GM06990 (cell line): Measurements from ENCODE around the gene EYS.

Experiments used
- DNase-seq: peaks from one replicate; pipeline ENCODE4 v3.0.0-alpha.2; 2011; ENCODE audit not compliant: insufficient read length; ENCODE audit errors: extremely low read depth
- H3K27me3 ChIP-seq: replicated peaks from 2 replicates; pipeline ENCODE4 v1.6.0; 2011; ENCODE audit warnings: low read length; ENCODE audit not compliant: control insufficient read depth, insufficient read depth
- H3K36me3 ChIP-seq: 2 replicates; pipeline ENCODE4 v1.5.1; 2011; ENCODE audit warnings: low read length; ENCODE audit not compliant: control insufficient read depth, insufficient read depth
- H3K4me3 ChIP-seq: replicated peaks from 2 replicates; pipeline ENCODE4 v1.5.1; 2011; ENCODE audit warnings: low read depth, mild to moderate bottlenecking, control low read depth, low read length
- CTCF ChIP-seq: IDR thresholded peaks from 2 replicates; pipeline ENCODE4 v1.5.1; 2011; ENCODE audit warnings: low read length, control low read depth, mild to moderate bottlenecking, inconsistent platforms; ENCODE audit not compliant: insufficient read depth, poor library complexity, severe bottlenecking

EYS gene

GRCh38 chr6:63923139-63923739 is 1783.8 kb downstream of the EYS start:
- H3K4me3 ChIP-seq = no peak overlapping the region
- no peaks in the 10 kb centered on the region for H3K36me3 ChIP-seq
- DNase-seq = no peak
- TF ChIP-seq CTCF = peak; percentile 60
- no peaks in the 10 kb centered on the region; the same call in 1 of the 2 replicates for H3K27me3 ChIP-seq

DNA sequence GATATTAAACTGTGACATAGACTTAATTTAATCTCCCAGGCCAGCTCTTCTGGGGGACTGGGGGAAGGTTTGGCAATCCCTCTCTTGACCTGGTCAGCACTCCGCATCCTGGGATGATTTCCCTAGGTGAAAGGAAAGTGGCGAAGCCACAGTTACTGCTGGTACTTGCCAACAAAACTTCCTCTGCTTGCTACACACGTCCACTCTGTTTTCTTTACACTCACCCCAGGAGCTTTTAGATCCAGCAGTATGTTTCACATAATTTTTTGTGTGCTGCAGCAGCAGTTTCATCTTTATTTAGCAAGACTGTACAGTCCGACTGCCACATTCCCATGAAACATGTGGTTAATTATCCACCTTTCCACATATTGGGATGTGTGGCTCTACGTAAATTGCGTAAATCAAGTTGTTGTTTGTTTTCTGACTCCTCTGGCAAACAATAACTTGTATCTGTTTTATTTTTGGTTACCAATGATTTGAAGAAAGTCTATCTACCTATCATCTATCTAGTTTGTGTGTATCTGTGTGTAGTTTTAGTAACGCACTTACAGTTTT is 1787.4 kb downstream of the EYS start:
- Histone ChIP-seq H3K36me3 (no peaks in the 10 kb centered on the region), H3K4me3 (no peak overlapping the region), H3K27me3 (no peaks in the 10 kb centered on the region; the same call in 1 of the 2 replicates)
- TF ChIP-seq CTCF = no peak
- DNase-seq = no peak

DNA sequence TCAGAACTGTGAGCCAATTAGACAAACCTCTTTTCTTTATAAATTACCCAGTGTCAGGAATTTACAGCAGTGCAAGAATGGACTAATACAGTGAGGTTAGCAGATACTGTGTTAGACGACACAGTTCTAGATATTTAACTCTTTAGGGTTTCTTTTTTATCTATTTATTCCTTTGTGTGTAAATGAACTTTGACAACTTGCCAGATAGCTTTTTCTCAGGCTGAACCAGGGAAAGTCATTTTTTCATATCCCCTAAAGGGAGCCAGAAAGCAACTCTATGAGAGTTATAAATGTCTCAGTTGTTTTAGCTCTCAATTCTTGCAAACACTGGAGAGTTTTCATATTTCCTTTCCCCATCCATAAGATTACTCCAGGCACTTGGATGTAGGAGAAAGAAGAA is 1794.1 kb downstream of the EYS start:
- H3K36me3 ChIP-seq = no peaks in the 10 kb centered on the region
- no peaks in the 10 kb centered on the region for H3K27me3 ChIP-seq
- TF ChIP-seq CTCF = no peak
- no peak overlapping the region for H3K4me3 ChIP-seq
- no peak for DNase-seq

DNA sequence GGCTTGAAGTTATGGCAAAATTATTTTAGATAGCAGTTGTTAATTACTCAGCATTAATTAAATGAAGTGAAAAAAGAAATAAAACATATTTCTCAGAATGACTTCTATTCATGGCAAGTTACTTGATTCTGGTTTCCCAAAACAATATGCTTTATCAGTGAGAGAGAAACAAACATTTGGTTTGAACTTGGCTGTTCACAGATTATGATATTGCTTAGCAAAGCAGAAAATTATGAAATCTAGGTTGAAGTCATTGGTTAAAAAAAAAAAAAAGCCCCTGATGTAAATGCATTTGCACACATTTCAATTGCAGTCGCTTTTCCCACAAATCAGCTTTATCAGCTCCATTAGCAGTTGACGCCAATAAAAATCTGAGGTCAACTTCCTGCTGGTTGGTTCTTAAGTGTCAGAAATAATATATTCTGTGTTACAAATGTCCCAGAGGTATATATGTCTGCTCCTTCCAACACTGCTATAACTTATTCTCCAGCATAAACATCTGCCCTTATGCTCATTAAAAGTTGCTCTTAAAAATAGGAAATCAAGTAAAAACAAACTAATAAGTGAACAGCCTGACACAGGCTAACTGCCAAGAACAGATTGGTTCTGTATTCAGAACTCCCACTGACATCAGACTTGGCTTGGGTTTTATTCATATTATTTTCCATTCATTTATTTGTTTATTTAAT is 1796.0 kb downstream of the EYS start:
- no peak for TF ChIP-seq CTCF
- Histone ChIP-seq H3K4me3 (no peak overlapping the region), H3K36me3 (no peaks in the 10 kb centered on the region), H3K27me3 (no peaks in the 10 kb centered on the region)
- no peak for DNase-seq

DNA sequence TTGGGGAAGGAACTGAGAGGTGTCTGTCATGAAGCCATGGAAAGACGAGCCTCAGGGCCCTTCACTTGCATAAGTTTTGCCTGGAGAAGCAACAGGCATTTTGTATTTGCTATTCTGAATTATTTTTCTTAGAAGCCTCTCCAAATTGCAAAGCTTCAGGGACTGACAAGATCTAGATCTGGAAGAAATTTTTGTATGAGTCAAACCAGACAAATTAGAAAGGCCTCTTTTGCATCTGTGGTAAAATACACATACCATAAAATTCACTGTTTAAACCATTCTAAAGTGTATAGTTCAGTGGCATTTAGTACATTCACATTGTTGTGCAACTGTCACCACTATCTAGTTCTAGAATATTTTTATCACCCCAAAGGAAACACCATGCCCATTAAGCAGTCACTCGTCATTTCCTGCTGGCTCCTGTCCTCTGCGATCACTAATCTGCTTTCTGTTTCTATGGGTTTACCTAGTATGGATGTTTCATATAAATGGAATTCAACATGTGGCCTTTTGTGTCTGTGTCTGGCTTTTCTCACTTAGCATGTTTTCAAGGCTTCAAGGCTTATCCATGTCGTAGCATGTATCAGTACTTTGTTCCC is 1802.3 kb downstream of the EYS start:
- H3K4me3 ChIP-seq = no peak overlapping the region
- no peaks in the 10 kb centered on the region for H3K36me3 ChIP-seq
- H3K27me3 ChIP-seq = no peaks in the 10 kb centered on the region
- DNase-seq = no peak
- TF ChIP-seq CTCF = no peak
